LNCaP clone FGC (cell line): ENCODE data around the gene ZNHIT2.

Experiments
- DNase-seq: peaks from one replicate; pipeline ENCODE4 v3.0.0-alpha.2; 2011; ENCODE audit warnings: low read depth
- H3K4me3 ChIP-seq: 2 replicates; pipeline ENCODE4 v1.5.1; 2011; ENCODE audit warnings: mild to moderate bottlenecking, low read depth, low read length, control low read depth
- CTCF ChIP-seq: IDR thresholded peaks from 2 replicates; pipeline ENCODE4 v1.5.1; 2012; ENCODE audit warnings: mild to moderate bottlenecking; ENCODE audit not compliant: control insufficient read depth, insufficient read depth; ENCODE audit errors: extremely low read depth

The ZNHIT2 gene

GRCh38 chr11:65107751-65108468 lies 9.6 kb downstream of the ZNHIT2 start:
- no peak for DNase-seq
- TF ChIP-seq CTCF: no peak
- peak overlapping the region; percentile 53 for H3K4me3 ChIP-seq

DNA sequence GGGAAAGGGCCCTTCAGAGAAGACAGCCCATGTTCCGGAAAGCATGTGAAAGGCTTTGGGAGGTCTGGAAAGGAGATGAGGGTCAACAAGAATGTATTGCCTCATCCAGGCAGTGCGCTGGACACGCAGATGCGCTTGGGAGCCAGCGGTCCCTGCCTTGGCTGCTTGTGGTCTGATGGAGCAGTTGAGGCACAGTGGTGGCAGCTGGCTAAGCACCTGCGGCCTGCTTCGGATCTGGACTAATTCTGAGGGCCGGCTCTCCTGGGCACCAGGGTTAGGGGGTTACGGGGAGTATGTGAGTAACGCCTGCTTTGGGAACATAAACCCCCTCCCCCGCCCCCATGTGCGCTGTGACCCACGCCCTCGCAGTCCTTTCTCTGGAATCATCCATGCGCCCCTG lies 10.4 kb downstream of the ZNHIT2 start:
- no peak for TF ChIP-seq CTCF
- no peak overlapping the region for H3K4me3 ChIP-seq
- DNase-seq: no peak

DNA sequence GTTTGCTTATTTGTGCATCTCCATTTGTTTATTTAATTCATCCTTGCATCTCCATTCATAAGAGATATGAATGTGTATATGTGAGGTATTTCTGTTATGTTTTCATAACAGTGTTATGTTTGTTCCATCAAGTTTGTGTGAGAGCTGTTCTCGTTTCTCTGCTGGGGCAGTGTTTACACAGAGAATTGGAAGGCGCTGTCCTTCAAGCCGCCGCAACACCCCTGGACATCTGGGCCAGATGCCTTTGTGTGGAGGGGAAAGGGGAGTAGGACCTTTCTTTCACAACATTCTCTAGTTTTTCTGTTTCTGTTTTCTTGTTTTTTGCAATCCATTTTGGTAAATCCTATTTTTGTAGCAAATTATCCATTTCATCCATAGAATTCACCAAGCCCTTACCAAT lies 12.9 kb downstream of the ZNHIT2 start:
- DNase-seq: no peak
- TF ChIP-seq CTCF: no peak
- H3K4me3 ChIP-seq: no peak overlapping the region

DNA sequence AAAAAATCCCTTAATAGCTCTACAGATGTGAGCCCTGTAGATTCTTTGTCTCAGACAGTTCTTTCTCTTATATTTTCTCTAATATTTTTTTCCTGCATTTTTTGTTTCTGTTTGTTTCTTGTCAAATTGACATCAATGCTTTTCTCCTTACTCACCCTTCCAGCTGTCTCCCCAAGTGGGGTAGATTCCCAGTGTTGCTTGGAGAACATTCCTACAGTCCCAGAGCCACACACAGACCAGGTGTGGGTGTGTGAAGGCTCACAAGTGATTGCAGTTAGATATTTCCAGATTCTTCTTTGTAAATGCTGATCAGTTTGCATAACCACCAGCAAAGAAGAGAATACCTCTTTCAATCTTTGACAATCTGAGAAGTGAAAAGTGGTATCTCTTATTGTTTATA lies 14.0 kb downstream of the ZNHIT2 start:
- no peak overlapping the region for H3K4me3 ChIP-seq
- DNase-seq: no peak
- TF ChIP-seq CTCF: no peak

DNA sequence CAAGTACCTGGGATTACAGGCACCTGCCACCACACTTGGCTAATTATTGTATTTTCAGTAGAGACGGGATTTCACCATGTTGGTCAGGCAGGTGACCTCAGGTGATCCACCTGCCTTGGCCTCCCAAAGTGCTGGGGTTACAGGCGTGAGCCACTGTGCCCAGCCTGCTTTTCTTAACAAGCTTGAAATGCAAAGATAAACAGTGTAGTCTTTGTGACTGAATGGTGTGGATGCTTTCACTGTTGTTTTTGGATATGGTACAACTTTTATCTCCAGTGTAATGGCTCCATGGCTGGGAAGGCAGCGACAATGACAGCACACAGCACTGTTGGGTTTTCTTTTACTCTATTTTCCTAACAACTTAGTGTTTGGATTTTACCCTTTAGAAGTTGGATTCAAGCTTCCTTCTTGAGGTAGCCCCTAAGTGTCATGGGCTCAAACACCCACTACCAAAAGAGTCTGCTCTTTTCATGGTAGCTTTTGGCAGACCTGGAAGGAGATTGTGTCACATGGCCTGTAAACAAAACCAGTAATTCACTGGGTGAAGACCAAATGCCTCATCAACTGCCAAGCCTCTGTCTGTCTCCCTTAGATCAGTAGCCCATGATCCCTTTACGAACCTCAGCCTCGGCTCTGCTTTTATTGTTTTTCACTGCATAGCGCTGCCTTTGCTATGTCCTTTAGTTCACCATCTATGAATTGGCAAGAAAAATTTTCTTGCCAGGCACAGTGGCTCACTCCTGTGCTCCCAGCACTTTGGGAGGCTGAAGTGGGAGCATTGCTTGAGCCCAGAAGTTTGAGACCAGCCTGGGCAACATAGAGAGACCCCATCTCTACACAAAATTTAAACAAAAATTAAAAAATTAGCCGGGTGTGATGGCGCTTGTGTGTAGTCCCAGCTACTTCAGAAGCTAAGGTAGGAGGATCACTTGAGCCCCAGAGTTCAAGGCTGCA lies 15.1 kb downstream of the ZNHIT2 start:
- peak overlapping the region; percentile 12 for H3K4me3 ChIP-seq
- DNase-seq: peak; percentile 92
- TF ChIP-seq CTCF: no peak

DNA sequence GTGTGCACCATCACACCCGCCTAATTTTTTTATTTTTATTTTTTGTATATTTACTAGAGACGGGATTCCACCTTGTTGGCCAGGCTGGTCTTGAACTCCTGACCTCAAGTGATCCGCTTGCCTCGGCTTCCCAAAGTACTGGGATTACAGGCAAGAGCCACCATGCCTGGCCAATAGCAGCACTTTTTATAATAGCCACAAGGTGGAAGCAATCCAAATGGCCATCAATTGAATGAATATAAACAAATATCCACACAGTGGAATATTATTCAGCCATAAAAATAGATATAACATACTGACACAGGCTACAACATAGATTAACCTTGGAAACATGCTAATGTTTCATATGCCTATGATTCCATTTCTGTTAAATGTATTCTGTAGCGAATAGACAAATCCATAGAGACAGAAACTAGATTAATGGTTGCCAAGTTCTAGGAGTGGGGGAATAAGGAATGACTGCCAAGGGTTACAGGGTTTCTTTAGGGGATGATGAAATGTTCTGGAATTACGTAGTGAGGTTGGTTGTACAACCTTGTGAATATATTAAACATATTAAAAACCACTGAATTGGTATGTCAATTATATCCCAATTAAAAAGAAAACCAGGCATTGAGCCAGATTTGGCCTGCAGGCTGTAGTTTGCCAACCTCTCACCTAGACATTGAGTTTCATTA lies 16.7 kb downstream of the ZNHIT2 start:
- no peak overlapping the region for H3K4me3 ChIP-seq
- peak; percentile 75 for DNase-seq
- 0 out of 2 replicates have a peak, but pooled peaks have one; percentile 9 for TF ChIP-seq CTCF
